GM23338 (cell line): ENCODE data around the gene MYBPC2. TPM values are rescaled to one million over a fixed set of nuclear protein-coding genes. Genes with fewer than 3 reads are reported as not detected.

Source experiments
- ATAC-seq: fragments of 200-7000 bp; cut with Tn5 transposase; 3 replicates; pipeline ENCODE4 v1.9.1; 2020
- DNase-seq: peaks from one replicate; pipeline ENCODE4 v3.0.0-alpha.2; 2015; ENCODE audit warnings: low spot score
- H2AFZ ChIP-seq: fragments of 200-600 bp; sonication (generic); 2 replicates; pipeline ENCODE4 v1.8.0; 2016; ENCODE audit warnings: antibody characterized with exemption, mild to moderate bottlenecking, moderate library complexity
- H3F3A ChIP-seq: fragments of 200-600 bp; sonication (generic); replicated peaks from 2 replicates; pipeline ENCODE4 v1.8.0; 2017; ENCODE audit warnings: antibody characterized with exemption, mixed run types, low read depth
- H3K27ac ChIP-seq: fragments of 200-600 bp; sonication (generic); 2 replicates; pipeline ENCODE4 v1.6.1; 2016; ENCODE audit warnings: low read depth
- H3K27me3 ChIP-seq: fragments of 200-600 bp; sonication (generic); 2 replicates; pipeline ENCODE4 v1.8.0; 2016; ENCODE audit warnings: mild to moderate bottlenecking, mixed run types, moderate library complexity; ENCODE audit not compliant: insufficient read depth
- H3K36me3 ChIP-seq: fragments of 200-600 bp; sonication (generic); 2 replicates; pipeline ENCODE4 v1.8.0; 2016; ENCODE audit warnings: mild to moderate bottlenecking; ENCODE audit not compliant: insufficient read depth
- H3K4me1 ChIP-seq: fragments of 200-600 bp; sonication (generic); 2 replicates; pipeline ENCODE4 v1.8.0; 2016; ENCODE audit warnings: mild to moderate bottlenecking, moderate library complexity; ENCODE audit not compliant: insufficient read depth
- H3K4me2 ChIP-seq: fragments of 200-600 bp; sonication (generic); 2 replicates; pipeline ENCODE4 v1.7.1; 2017; ENCODE audit warnings: mixed run types
- H3K4me3 ChIP-seq: fragments of 200-600 bp; sonication (generic); 2 replicates; pipeline ENCODE4 v1.6.1; 2016; ENCODE audit warnings: mixed run types
- H3K79me2 ChIP-seq: fragments of 200-600 bp; sonication (generic); replicated peaks from 2 replicates; pipeline ENCODE4 v1.8.0; 2017; ENCODE audit warnings: mild to moderate bottlenecking; ENCODE audit not compliant: insufficient read depth
- H3K9me2 ChIP-seq: fragments of 200-600 bp; sonication (generic); 2 replicates; pipeline ENCODE4 v1.8.0; 2017; ENCODE audit not compliant: insufficient read depth
- H4K20me1 ChIP-seq: fragments of 200-600 bp; sonication (generic); replicated peaks from 2 replicates; pipeline ENCODE4 v1.8.0; 2017; ENCODE audit warnings: mild to moderate bottlenecking; ENCODE audit not compliant: insufficient read depth
- H3K27ac Mint-ChIP-seq: 2 replicates; pipeline ENCODE4 v1.8.0; 2020; ENCODE audit warnings: inconsistent platforms, mild to moderate bottlenecking, moderate library complexity, mixed read lengths
- H3K27me3 Mint-ChIP-seq: 3 replicates; pipeline ENCODE4 v1.8.0; 2022; ENCODE audit warnings: low read depth, mild to moderate bottlenecking, moderate library complexity, mixed read lengths, inconsistent platforms; ENCODE audit not compliant: insufficient read depth, poor library complexity
- H3K36me3 Mint-ChIP-seq: 3 replicates; pipeline ENCODE4 v1.8.0; 2021; ENCODE audit warnings: low read depth, mild to moderate bottlenecking, inconsistent platforms, moderate library complexity, mixed read lengths
- H3K4me1 Mint-ChIP-seq: 3 replicates; pipeline ENCODE4 v1.8.0; 2020; ENCODE audit warnings: mild to moderate bottlenecking, inconsistent platforms, mixed read lengths
- H3K4me3 Mint-ChIP-seq: 3 replicates; pipeline ENCODE4 v1.8.0; 2021; ENCODE audit warnings: moderate library complexity, mild to moderate bottlenecking, inconsistent platforms, mixed read lengths
- H3K9me3 Mint-ChIP-seq: 3 replicates; pipeline ENCODE4 v1.8.0; 2020; ENCODE audit warnings: moderate library complexity, mild to moderate bottlenecking, inconsistent platforms, mixed read lengths
- ETS1 ChIP-seq: IDR thresholded peaks from 2 replicates; pipeline ENCODE4 v1.6.1; 2016; ENCODE audit warnings: antibody characterized with exemption
- EZH2 ChIP-seq: fragments of 200-600 bp; sonication (generic); IDR thresholded peaks from one replicate; pipeline ENCODE4 v1.8.0; 2017; ENCODE audit warnings: antibody characterized with exemption, mild to moderate bottlenecking, low read depth; ENCODE audit not compliant: unreplicated experiment
- EZH2phosphoT487 ChIP-seq: fragments of 200-600 bp; sonication (generic); IDR thresholded peaks from one replicate; pipeline ENCODE4 v1.8.1; 2018; ENCODE audit warnings: antibody characterized with exemption; ENCODE audit not compliant: unreplicated experiment
- REST ChIP-seq: IDR thresholded peaks from one replicate; pipeline ENCODE4 v1.6.1; 2018; ENCODE audit warnings: antibody characterized with exemption; ENCODE audit not compliant: unreplicated experiment
- STAT1 ChIP-seq: IDR thresholded peaks from one replicate; pipeline ENCODE4 v1.6.1; 2016; ENCODE audit warnings: antibody characterized with exemption; ENCODE audit not compliant: unreplicated experiment
- ZNF114 ChIP-seq: fragments of 250-450 bp; sonication (Bioruptor Pico); IDR thresholded peaks from 2 replicates; pipeline ENCODE4 v1.5.0; 2020; ENCODE audit warnings: mild to moderate bottlenecking, moderate library complexity
- polyA plus RNA-seq: library from polyadenylated mRNA; unstranded; fragments of >200 nt; fragmentation: Nextera tagmentation; extraction: Ambion mirVana; gene quantifications from 2 replicates; pipeline ENCODE4 v1.2.1, GENCODE V29; 2016
- total RNA-seq: library from RNA; depleted of rRNA; stranded (reverse); fragments of >200 nt; shearing (Covaris generic); gene quantifications from 2 replicates; pipeline ENCODE4 v1.2.3, GENCODE V29; 2014
- TF ChIP-seq, protein P1 (sequence below): fragments of 250-450 bp; sonication (Bioruptor Pico); IDR thresholded peaks from 2 replicates; pipeline ENCODE4 v1.5.0; 2020; ENCODE audit warnings: mild to moderate bottlenecking, moderate library complexity

The MYBPC2 gene
- total and polyA plus RNA-seq, 2 experiments from 2014 or later, result 4.2 to 5.9 TPM

DNA sequence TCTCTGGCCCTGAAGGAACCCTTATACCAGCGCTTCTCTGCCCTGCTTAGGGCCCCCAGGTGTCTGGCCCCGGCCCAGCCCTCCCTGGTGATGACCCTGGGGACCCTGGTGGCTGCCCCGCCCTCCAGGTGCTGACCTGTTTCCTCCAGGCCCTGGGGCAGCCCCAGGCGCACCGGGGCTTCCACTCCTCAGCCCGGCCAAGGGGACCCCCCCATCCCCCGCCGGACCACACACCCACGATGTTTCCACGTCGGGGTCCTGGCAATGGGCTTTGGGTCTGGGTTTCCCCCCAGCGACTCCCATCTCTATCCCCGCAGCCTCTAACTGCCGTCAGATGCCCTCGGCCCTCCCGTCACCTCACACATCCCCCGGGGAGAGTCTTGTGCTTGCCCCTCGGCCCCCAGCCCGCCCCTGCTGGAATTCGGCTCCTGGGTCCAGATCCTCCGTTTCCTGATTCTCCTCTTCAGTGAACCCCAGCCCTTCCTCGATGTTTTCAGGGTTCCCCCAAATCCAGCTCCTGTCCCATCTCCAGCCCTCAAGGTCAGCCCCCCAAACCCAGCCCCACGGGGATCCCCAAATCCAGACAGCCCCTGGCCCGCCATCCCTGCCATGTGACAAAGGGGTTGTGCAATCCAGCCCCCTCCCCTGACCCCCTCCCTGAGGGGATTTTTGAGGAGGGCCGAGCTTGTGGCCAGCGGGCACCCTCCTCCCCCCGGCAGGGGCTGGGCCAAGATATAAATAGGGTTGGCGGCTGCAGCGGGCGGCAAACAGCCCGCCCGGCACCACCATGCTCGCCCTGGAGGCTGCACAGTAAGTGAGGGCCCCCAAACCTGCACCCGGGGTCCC is 14.3 kb upstream of the MYBPC2 start, which contains the start of gene SPIB:
TSS of gene SPIB (plus strand) at position 763 of the 846 bp plus-strand sequence. CDS start at position 788, 25 bp downstream.
- peaks cover 14% of the 10 kb centered on the region; the same call in 1 of the 2 replicates for H3K4me1 ChIP-seq
- H3K4me1 Mint-ChIP-seq, result peaks cover 25% of the 10 kb centered on the region
- peak within 1 kb of the TSS; percentile 78 for H3K4me3 ChIP-seq
- peak; percentile 40 for DNase-seq
- H3K4me3 Mint-ChIP-seq, result peak within 1 kb of the TSS; percentile 82
- H3K9me2 ChIP-seq, result no peaks in the 10 kb centered on the region
- H2AFZ ChIP-seq, result peak within 1 kb of the TSS; percentile 87; the same call in 1 of the 2 replicates
- TF ChIP-seq EZH2phosphoT487, result no peak
- peak within 1 kb of the TSS; percentile 98 for H3K4me2 ChIP-seq
- no peaks in the 10 kb centered on the region for H3K27me3 ChIP-seq
- peaks cover 30% of the 10 kb centered on the region for H3K36me3 Mint-ChIP-seq
- H3K36me3 ChIP-seq, result no peaks in the 10 kb centered on the region
- H3F3A ChIP-seq, result peaks cover 14% of the 10 kb centered on the region; the same call in 1 of the 2 replicates
- peaks cover 9% of the 10 kb centered on the region for H3K27me3 Mint-ChIP-seq
- peaks cover 6% of the 10 kb centered on the region; the same call in 1 of the 2 replicates for H3K79me2 ChIP-seq
- H3K27ac Mint-ChIP-seq, result no peak within 1 kb of the TSS
- ATAC-seq, result peak; percentile 6; the same call in 2 of the 3 replicates
- H4K20me1 ChIP-seq, result no peaks in the 10 kb centered on the region; the same call in 1 of the 2 replicates
- no peak within 1 kb of the TSS for H3K27ac ChIP-seq
- peaks cover 3% of the 10 kb centered on the region; the same call in 2 of the 3 replicates for H3K9me3 Mint-ChIP-seq

DNA sequence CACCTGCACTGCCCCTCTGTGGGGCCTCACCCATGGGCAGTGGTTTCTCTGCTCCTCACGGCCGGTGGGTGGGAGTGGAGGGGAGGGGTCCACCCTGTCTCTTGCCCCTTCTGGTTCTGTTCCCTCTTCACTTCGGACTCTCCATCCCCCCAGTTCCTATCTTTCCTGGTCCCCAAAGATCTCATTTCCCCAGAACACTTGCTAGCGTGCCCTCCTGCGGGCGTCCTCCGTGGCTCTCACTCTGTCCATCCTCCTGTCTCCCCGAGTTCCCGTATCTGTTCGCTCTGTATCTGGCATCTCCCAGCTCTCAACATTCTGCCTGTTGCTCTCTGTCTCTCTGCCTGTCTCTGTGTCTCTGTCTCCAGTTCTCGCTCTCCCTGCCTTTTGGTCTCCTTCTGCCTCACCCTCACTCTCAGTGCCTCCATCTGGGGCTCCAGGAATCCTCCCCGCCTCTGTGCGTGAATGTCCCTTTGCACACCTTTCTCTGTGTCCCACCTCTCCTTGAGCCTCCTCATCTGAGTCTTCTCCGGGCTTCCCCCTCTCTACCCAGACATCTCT is 13.6 kb upstream of the MYBPC2 start:
- Mint-ChIP-seq H3K4me1 (peaks cover 25% of the 10 kb centered on the region), H3K27ac (no peak overlapping the region), H3K27me3 (peaks cover 7% of the 10 kb centered on the region), H3K9me3 (peaks cover 3% of the 10 kb centered on the region; the same call in 2 of the 3 replicates), H3K36me3 (peaks cover 30% of the 10 kb centered on the region), H3K4me3 (peak overlapping the region; percentile 82)
- DNase-seq (peak; percentile 24), ATAC-seq (no peak)
- Histone ChIP-seq H4K20me1 (no peaks in the 10 kb centered on the region; the same call in 1 of the 2 replicates), H3K4me3 (peak overlapping the region; percentile 78), H3K36me3 (no peaks in the 10 kb centered on the region), H3K4me1 (peaks cover 14% of the 10 kb centered on the region; the same call in 1 of the 2 replicates), H3K9me2 (no peaks in the 10 kb centered on the region), H3K4me2 (peak overlapping the region; percentile 98), H3F3A (peaks cover 14% of the 10 kb centered on the region; the same call in 1 of the 2 replicates), H3K79me2 (peaks cover 6% of the 10 kb centered on the region; the same call in 1 of the 2 replicates), H3K27me3 (no peaks in the 10 kb centered on the region), H2AFZ (peak overlapping the region; percentile 87; the same call in 1 of the 2 replicates), H3K27ac (no peak overlapping the region)
- no peak for TF ChIP-seq EZH2
- TF ChIP-seq ZNF114 (CRISPR knock-in tag), result no peak
- TF ChIP-seq STAT1, result no peak
- TF ChIP-seq ETS1, result no peak
- no peak for TF ChIP-seq EZH2phosphoT487
- no peak for TF ChIP-seq REST
- TF ChIP-seq, protein P1, sequence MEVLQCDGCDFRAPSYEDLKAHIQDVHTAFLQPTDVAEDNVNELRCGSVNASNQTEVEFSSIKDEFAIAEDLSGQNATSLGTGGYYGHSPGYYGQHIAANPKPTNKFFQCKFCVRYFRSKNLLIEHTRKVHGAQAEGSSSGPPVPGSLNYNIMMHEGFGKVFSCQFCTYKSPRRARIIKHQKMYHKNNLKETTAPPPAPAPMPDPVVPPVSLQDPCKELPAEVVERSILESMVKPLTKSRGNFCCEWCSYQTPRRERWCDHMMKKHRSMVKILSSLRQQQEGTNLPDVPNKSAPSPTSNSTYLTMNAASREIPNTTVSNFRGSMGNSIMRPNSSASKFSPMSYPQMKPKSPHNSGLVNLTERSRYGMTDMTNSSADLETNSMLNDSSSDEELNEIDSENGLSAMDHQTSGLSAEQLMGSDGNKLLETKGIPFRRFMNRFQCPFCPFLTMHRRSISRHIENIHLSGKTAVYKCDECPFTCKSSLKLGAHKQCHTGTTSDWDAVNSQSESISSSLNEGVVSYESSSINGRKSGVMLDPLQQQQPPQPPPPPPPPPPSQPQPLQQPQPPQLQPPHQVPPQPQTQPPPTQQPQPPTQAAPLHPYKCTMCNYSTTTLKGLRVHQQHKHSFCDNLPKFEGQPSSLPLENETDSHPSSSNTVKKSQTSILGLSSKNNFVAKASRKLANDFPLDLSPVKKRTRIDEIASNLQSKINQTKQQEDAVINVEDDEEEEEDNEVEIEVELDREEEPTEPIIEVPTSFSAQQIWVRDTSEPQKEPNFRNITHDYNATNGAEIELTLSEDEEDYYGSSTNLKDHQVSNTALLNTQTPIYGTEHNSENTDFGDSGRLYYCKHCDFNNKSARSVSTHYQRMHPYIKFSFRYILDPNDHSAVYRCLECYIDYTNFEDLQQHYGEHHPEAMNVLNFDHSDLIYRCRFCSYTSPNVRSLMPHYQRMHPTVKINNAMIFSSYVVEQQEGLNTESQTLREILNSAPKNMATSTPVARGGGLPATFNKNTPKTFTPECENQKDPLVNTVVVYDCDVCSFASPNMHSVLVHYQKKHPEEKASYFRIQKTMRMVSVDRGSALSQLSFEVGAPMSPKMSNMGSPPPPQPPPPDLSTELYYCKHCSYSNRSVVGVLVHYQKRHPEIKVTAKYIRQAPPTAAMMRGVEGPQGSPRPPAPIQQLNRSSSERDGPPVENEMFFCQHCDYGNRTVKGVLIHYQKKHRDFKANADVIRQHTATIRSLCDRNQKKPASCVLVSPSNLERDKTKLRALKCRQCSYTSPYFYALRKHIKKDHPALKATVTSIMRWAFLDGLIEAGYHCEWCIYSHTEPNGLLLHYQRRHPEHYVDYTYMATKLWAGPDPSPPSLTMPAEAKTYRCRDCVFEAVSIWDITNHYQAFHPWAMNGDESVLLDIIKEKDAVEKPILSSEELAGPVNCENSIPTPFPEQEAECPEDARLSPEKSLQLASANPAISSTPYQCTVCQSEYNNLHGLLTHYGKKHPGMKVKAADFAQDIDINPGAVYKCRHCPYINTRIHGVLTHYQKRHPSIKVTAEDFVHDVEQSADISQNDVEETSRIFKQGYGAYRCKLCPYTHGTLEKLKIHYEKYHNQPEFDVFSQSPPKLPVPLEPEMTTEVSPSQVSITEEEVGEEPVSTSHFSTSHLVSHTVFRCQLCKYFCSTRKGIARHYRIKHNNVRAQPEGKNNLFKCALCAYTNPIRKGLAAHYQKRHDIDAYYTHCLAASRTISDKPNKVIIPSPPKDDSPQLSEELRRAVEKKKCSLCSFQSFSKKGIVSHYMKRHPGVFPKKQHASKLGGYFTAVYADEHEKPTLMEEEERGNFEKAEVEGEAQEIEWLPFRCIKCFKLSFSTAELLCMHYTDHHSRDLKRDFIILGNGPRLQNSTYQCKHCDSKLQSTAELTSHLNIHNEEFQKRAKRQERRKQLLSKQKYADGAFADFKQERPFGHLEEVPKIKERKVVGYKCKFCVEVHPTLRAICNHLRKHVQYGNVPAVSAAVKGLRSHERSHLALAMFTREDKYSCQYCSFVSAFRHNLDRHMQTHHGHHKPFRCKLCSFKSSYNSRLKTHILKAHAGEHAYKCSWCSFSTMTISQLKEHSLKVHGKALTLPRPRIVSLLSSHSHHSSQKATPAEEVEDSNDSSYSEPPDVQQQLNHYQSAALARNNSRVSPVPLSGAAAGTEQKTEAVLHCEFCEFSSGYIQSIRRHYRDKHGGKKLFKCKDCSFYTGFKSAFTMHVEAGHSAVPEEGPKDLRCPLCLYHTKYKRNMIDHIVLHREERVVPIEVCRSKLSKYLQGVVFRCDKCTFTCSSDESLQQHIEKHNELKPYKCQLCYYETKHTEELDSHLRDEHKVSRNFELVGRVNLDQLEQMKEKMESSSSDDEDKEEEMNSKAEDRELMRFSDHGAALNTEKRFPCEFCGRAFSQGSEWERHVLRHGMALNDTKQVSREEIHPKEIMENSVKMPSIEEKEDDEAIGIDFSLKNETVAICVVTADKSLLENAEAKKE, result no peak
